Activated naive CD8-positive, alpha-beta T cell treated with anti-CD3 and anti-CD28 coated beads, Interleukin-2, amount 10 ng/mL, durations not matched to agents 7 days and 5 days (primary cell): ENCODE data around the gene RDH5. TPM values are rescaled to one million over a fixed set of nuclear protein-coding genes. Genes with fewer than 3 reads are reported as not detected.

Source experiments
- ATAC-seq: fragments of 150-1000 bp; cut with Tn5 transposase; one replicate; pipeline ENCODE4 v1.10.0; 2021; ENCODE audit warnings: low read depth, moderate library complexity
- POLR2A ChIA-PET: fragments of 350-600 bp; sonication (Branson Sonifier 250); formaldehyde crosslinking; loops from one replicate; lab custom pipeline; 2021; ENCODE audit warnings: antibody characterized with exemption; lab: Charles Lee
- DNase-seq: peaks from one replicate; pipeline ENCODE4 v3.0.0; 2021
- H3K27ac Mint-ChIP-seq: one replicate; pipeline ENCODE4 v1.8.0; 2022; ENCODE audit warnings: mild to moderate bottlenecking, mixed read lengths
- H3K27me3 Mint-ChIP-seq: one replicate; pipeline ENCODE4 v1.8.0; 2022; ENCODE audit warnings: mild to moderate bottlenecking, moderate library complexity, mixed read lengths
- H3K36me3 Mint-ChIP-seq: one replicate; pipeline ENCODE4 v1.8.0; 2021; ENCODE audit warnings: mild to moderate bottlenecking, mixed read lengths
- H3K4me1 Mint-ChIP-seq: one replicate; pipeline ENCODE4 v1.8.0; 2021; ENCODE audit warnings: mixed read lengths
- H3K4me3 Mint-ChIP-seq: one replicate; pipeline ENCODE4 v1.8.0; 2022; ENCODE audit warnings: mild to moderate bottlenecking, moderate library complexity, mixed read lengths
- H3K9me3 Mint-ChIP-seq: one replicate; pipeline ENCODE4 v1.8.0; 2021; ENCODE audit warnings: mixed read lengths
- total RNA-seq, 2 experiments: library from RNA; stranded (reverse); gene quantifications; one replicate each; pipeline ENCODE4 v1.2.3, GENCODE V29; 2021

RDH5 gene
- total RNA-seq, 2 experiments from 2014 or later: 19.0 to 21.2 TPM

DNA sequence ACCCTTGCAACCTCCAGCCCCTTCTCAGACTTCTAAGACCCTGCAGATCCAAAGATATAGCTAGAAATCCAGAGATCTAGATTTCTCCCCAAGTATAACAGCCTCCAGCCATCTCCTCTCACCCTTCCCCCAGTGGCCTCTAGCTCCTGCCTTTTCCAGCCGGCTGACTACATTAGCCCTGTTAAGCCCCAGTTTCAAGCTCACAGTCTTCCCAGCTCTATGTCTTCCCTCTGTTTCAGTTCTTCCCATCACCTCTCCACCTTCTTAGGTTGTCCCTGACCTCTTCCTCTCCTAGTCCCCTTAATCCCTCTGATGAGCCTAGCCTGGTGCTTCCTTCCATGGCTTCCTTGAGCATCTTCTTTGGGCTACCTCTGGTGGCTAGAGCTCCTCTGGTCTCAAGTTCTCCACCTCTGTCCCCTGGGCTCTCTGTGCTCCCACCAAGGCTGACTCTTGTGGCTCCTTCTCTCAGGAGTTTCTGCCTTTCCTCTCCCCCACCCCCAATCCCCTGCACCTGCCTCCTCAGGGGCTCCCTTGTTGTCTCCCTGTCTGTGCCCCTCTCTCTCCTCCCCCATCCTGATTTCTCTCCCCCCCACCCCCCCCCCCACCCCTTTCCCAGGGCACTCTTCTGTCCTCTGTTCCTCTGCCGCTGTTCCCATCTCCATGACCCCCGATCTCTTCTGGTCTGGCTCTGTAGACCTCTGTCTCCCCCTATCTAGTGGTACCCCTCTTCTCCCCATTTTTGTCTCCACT, 21.9 kb downstream of the RDH5 start:
- ATAC-seq (no peak), DNase-seq (no peak)
- no peaks in the 10 kb centered on the region for H3K36me3 Mint-ChIP-seq
- H3K4me3 Mint-ChIP-seq: peak overlapping the region; percentile 83
- POLR2A ChIA-PET: interaction anchor here (0.6 to 1.0 kb wide), 2 partner anchors 12 to 314 kb away, joined by 3 read pairs; no protein-coding TSS in a partner anchor
- H3K4me1 Mint-ChIP-seq: peaks cover 43% of the 10 kb centered on the region
- H3K27me3 Mint-ChIP-seq: peaks cover 4% of the 10 kb centered on the region
- no peaks in the 10 kb centered on the region for H3K9me3 Mint-ChIP-seq
- peak overlapping the region; percentile 72 for H3K27ac Mint-ChIP-seq

DNA sequence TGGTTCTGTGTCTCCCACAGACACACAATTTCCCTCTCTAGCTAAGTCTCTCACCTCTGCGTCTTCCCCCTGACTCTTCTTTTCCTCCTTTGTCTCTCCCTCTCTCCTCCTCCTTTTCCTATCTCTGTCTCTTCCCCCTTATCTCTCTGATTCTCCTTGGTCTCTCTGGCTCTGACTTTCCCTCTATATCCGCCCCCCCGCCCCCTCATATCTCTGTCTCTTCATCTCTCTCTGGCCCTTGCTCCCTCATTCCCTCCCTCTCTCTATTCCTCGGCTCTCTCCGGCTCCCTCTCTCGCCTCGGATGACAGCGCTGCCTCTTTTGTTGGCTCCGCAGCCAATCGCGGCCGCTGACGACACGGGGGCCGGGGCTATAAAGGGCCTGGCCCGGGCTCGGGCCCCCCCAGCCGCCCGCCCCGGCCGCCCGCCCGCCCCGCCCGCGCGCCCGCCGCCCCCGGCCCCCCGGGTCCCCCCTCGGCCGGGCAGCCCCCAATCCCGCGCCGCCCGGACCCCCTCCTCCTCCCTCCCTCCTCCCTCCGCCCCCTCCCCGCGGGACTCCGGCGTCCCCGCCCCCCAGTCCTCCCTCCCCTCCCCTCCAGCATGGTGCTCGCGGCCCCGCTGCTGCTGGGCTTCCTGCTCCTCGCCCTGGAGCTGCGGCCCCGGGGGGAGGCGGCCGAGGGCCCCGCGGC, 22.7 kb downstream of the RDH5 start, which contains the start of gene GDF11:
TSS of gene GDF11 (plus strand) at position 404 of the 687 bp plus-strand sequence. CDS start at position 599, 195 bp downstream.
- H3K9me3 Mint-ChIP-seq: no peaks in the 10 kb centered on the region
- peak; percentile 77 for DNase-seq
- peak within 1 kb of the TSS; percentile 87 for H3K4me3 Mint-ChIP-seq
- peak; percentile 60 for ATAC-seq
- POLR2A ChIA-PET: interaction anchor here (0.6 to 2.4 kb wide), 10 partner anchors 11 to 314 kb away, joined by 3 to 11 read pairs (median 5); partner anchors contain the start of genes CD63, ORMDL2, PYM1 and SARNP
- H3K27ac Mint-ChIP-seq: peak within 1 kb of the TSS; percentile 73
- H3K4me1 Mint-ChIP-seq: peaks cover 40% of the 10 kb centered on the region
- H3K36me3 Mint-ChIP-seq: no peaks in the 10 kb centered on the region
- peaks cover 4% of the 10 kb centered on the region for H3K27me3 Mint-ChIP-seq

DNA sequence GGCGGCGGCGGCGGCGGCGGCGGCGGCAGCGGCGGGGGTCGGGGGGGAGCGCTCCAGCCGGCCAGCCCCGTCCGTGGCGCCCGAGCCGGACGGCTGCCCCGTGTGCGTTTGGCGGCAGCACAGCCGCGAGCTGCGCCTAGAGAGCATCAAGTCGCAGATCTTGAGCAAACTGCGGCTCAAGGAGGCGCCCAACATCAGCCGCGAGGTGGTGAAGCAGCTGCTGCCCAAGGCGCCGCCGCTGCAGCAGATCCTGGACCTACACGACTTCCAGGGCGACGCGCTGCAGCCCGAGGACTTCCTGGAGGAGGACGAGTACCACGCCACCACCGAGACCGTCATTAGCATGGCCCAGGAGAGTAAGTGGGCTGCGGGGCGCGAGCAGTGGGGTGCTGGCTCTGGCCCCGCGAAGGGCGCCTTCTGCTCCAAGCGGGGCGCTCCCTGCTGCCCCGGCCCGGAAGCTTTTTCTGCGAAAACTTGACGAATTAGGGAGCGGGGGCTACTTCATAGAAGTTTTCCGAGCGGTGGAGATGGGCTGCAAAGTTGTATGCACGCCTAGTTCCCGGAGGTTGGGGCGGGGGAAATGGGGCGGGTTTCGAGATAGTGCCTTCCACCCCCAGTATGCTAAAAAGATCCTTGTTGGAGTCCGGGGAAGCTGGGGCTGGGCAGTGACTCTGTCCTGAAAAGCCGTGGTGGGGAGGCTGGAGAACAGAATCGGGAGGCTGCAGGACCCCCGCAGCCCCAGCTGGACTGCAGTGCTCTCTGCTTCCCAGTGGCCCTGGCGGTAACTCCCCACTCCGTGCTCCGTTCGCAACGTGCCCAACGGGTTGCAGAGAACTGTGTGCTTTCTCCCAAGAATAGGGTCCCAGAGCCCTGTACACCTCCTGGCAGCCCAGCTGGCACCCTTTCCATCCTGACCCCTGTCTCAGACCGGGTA, 23.5 kb downstream of the RDH5 start:
- ATAC-seq (peak; percentile 45), DNase-seq (peak; percentile 73)
- Mint-ChIP-seq H3K9me3 (no peaks in the 10 kb centered on the region), H3K27me3 (peaks cover 4% of the 10 kb centered on the region), H3K27ac (peak overlapping the region; percentile 73), H3K4me3 (peak overlapping the region; percentile 87), H3K36me3 (no peaks in the 10 kb centered on the region), H3K4me1 (peaks cover 34% of the 10 kb centered on the region)
- POLR2A ChIA-PET: interaction anchor here (0.6 to 2.4 kb wide), 12 partner anchors 8 to 201 kb away, joined by 3 to 11 read pairs (median 4); partner anchors contain the start of genes CD63, ORMDL2, PYM1 and SARNP

DNA sequence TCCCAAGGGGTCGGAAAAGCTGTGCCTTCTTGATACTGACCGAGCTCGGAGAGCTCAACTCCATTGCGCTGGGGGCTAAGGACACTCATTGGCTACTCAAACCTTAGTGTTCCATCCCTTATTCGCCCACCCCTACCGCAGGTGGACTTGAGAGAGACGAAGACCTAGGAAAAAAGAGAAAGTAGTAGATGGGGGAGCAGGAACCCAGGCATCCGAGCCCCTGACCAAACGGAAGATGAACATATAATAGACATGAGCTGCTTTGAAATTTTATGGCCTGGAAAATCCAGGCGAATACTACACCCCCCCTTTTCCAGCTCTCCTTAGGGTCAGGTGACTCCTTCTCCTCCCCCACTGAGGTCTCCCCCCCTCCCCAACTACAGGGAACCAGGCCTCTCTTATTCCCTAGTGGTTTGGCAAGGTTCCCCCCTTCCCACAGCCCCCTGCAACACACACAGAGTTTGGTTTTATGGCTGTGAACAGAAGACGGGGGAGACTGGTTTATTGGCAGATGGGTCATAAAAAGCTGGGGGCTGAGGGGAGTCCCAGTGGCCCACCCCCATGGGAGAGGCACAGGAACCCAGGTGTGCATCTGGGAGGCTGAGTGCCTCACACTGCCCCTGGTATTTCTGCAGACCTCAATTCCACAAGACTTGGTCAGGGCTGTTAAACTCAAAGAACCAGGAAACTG, 24.3 kb downstream of the RDH5 start:
- Mint-ChIP-seq H3K9me3 (no peaks in the 10 kb centered on the region), H3K27ac (peak overlapping the region; percentile 73), H3K27me3 (peaks cover 4% of the 10 kb centered on the region), H3K4me3 (peak overlapping the region; percentile 87), H3K4me1 (peaks cover 32% of the 10 kb centered on the region), H3K36me3 (peaks cover 4% of the 10 kb centered on the region)
- POLR2A ChIA-PET: interaction anchor here (0.6 to 2.4 kb wide), 10 partner anchors 7 to 201 kb away, joined by 3 to 11 read pairs (median 6); partner anchors contain the start of genes CD63, ORMDL2, PYM1 and SARNP
- ATAC-seq: no peak
- DNase-seq: no peak

DNA sequence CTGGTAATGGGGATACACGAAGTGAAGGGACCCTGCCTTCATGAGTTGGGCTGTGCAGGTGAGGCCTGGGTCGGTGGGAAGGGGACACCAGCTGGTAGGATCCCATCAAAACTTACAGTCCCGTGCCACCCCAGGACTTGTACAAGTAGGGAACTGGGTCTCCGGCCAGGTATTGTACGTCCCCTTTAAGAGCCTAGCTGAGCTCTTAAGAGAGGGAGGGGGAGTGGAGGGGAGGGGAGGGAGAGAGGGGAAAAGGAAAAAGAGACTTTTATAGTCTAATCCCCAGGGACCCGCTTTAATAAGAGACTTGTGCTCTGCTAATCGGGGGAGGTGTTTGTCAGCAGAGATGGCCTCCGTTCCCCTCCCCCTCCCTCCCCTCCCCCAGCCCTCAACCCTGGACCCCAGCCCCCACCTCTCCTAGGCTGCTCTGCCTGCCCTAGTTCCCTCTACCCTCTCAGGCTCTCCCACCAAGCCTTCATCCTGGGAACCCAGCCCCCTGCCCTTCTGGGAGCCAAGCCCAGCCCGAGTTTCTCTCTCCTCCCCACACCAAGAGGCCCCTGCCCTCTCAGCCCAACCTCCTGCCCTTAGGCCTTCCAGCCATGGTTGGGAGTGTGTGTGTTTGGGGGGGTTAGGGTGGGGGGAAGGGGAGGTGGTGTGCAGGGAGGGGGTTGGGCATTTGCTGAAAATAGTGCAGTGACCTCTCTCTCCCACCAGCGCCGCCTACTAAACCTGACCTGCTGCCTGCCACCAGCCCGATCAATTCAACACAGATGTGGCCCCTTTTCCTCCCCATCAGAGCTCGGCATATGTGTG, 25.4 kb downstream of the RDH5 start:
- ATAC-seq (no peak), DNase-seq (no peak)
- Mint-ChIP-seq H3K27me3 (peaks cover 4% of the 10 kb centered on the region), H3K36me3 (peaks cover 7% of the 10 kb centered on the region), H3K9me3 (no peaks in the 10 kb centered on the region), H3K4me1 (peaks cover 32% of the 10 kb centered on the region), H3K4me3 (no peak overlapping the region), H3K27ac (no peak overlapping the region)
- POLR2A ChIA-PET: interaction anchor here (1.3 kb wide), 1 partner anchor 72 kb away, joined by 4 read pairs; the partner anchor contains the start of genes ORMDL2 and SARNP

DNA sequence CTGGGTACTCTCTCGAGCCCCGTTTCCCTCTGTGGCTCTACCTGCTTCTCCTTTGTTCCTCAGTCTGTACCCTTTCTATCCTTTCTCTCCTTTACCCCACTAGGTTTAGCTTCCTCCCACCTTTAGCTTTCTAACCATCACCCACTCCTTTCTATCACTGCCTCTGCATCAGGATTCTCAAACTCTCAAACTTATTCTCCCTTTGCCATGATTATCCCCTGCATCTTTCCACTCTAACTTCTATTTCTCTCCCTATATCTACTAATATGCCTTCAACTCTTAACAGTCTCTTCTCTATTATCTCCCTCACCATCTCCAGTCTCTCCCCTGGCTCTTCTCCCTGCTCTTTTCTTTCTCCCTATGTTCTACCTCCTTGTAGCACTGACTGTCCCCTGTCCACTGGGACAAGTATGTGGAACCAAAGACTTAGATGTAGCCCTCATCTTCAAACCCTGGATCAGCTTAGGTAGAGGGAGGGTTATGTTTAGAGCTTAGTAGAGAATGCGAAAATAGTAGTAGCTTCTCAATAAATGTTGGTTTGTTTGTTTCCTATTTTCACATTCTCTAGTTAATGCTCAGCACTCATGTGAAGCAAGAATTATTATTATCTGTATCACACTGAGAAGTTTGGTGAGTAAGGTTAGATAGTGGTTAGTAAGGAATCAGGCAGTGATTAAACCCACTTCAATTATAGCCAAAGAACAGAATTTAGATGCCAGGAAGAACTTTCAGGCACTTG, 26.1 kb downstream of the RDH5 start:
- H3K9me3 Mint-ChIP-seq: no peaks in the 10 kb centered on the region
- peaks cover 4% of the 10 kb centered on the region for H3K27me3 Mint-ChIP-seq
- H3K4me3 Mint-ChIP-seq: no peak overlapping the region
- ATAC-seq (no peak), DNase-seq (no peak)
- H3K36me3 Mint-ChIP-seq: peaks cover 7% of the 10 kb centered on the region
- peaks cover 30% of the 10 kb centered on the region for H3K4me1 Mint-ChIP-seq
- POLR2A ChIA-PET: interaction anchor here (0.7 kb wide), 1 partner anchor 699 kb away, joined by 3 read pairs; no protein-coding TSS in a partner anchor
- peak overlapping the region; percentile 43 for H3K27ac Mint-ChIP-seq

DNA sequence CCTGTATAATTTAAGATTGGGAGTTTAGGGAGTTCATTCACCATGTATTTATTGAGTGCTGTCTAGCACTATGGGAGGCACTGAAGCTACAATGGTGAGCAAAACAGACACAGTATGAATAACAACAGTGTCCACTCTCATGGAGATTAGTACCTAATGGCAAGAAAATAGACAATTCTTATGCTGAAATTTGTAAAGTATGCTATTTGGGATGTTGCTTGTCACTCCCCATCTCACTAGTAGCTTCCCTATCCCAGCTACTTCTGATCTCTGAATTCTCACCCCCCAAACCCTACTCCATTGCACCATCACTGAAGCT, 26.7 kb downstream of the RDH5 start:
- ATAC-seq (no peak), DNase-seq (no peak)
- Mint-ChIP-seq H3K4me3 (no peak overlapping the region), H3K27me3 (peaks cover 4% of the 10 kb centered on the region), H3K27ac (no peak overlapping the region), H3K9me3 (no peaks in the 10 kb centered on the region), H3K4me1 (peaks cover 29% of the 10 kb centered on the region), H3K36me3 (peaks cover 7% of the 10 kb centered on the region)
- POLR2A ChIA-PET: interaction anchor here (0.7 kb wide), 1 partner anchor 698 kb away, joined by 3 read pairs; no protein-coding TSS in a partner anchor

DNA sequence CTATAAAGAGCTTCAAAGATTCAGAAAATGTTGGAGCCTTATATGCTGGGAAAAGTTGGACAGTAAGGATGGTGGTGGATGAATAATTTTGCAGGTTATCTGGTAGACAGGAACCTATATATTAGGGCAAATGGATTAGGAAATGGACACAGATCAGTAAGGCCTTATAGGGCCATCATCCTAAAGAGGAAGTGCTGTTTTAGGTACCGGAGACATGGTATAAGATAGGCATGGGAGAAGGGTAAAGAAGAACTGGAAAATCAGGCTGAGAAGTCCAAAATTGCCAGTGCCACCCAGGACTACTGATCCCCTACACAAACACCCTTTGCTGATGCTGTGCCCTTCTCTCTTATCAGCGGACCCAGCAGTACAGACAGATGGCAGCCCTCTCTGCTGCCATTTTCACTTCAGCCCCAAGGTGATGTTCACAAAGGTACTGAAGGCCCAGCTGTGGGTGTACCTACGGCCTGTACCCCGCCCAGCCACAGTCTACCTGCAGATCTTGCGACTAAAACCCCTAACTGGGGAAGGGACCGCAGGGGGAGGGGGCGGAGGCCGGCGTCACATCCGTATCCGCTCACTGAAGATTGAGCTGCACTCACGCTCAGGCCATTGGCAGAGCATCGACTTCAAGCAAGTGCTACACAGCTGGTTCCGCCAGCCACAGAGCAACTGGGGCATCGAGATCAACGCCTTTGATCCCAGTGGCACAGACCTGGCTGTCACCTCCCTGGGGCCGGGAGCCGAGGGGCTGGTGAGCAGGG, 28.2 kb downstream of the RDH5 start:
- no peaks in the 10 kb centered on the region for H3K27me3 Mint-ChIP-seq
- POLR2A ChIA-PET: interaction anchor here (0.6 kb wide), 1 partner anchor 225 kb away, joined by 4 read pairs; the partner anchor contains the start of gene RAB5B
- no peak overlapping the region for H3K4me3 Mint-ChIP-seq
- H3K9me3 Mint-ChIP-seq: no peaks in the 10 kb centered on the region
- peaks cover 9% of the 10 kb centered on the region for H3K36me3 Mint-ChIP-seq
- peaks cover 22% of the 10 kb centered on the region for H3K4me1 Mint-ChIP-seq
- H3K27ac Mint-ChIP-seq: no peak overlapping the region
- DNase-seq: no peak
- ATAC-seq: no peak

DNA sequence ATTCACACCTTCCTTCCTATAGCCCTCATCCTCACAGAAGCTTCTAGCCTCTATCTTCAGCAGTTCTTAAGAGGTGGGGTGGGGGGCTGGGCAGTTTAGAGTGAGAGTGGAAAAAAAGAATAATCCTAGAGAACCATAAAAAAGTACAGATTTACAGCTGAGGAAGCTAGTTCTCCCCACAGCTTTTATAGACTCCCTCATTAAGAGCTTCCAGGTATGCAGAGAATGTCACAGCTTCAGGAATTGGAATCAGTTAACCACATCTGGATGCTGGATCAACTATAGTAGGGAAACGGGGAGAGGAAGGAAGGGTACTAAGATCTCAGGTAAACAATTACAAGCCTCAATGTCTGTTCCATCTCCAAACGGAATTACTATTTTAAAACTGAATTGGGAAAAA, 35.1 kb downstream of the RDH5 start:
- ATAC-seq: no peak
- no peak for DNase-seq
- no peak overlapping the region for H3K4me3 Mint-ChIP-seq
- H3K36me3 Mint-ChIP-seq: peaks cover 24% of the 10 kb centered on the region
- no peak overlapping the region for H3K27ac Mint-ChIP-seq
- POLR2A ChIA-PET: no interaction called here
- peaks cover 3% of the 10 kb centered on the region for H3K4me1 Mint-ChIP-seq
- H3K9me3 Mint-ChIP-seq: no peaks in the 10 kb centered on the region
- H3K27me3 Mint-ChIP-seq: no peaks in the 10 kb centered on the region

DNA sequence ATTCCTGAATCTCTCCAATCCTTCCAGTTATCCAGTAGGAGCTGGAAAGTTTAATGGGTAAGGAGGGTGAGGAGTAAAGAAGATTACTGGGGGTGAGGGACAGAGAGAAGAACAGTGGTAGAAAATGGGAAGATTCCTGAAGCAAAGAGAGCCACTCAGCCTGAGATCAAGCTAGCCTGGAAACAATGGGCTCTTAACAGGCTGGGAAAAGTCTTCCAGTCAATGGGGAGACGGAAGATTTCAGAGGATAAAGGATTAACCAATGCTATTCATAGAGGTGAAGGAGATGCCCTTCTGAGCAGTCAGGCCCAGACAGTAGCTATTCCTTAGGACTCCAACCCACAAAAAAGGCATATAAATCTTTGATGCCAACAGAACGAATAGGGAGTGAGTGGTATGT, 37.5 kb downstream of the RDH5 start:
- no peak for ATAC-seq
- Mint-ChIP-seq H3K27me3 (no peaks in the 10 kb centered on the region), H3K4me1 (peaks cover 1% of the 10 kb centered on the region), H3K27ac (no peak overlapping the region), H3K36me3 (peaks cover 31% of the 10 kb centered on the region), H3K4me3 (no peak overlapping the region), H3K9me3 (no peaks in the 10 kb centered on the region)
- DNase-seq: no peak
- POLR2A ChIA-PET: interaction anchor here (0.6 kb wide), 1 partner anchor 14 kb away, joined by 3 read pairs; no protein-coding TSS in a partner anchor
